Keratinocyte (primary cell): ENCODE data around the gene TMEM131. TPM values are rescaled to one million over a fixed set of nuclear protein-coding genes. Genes with fewer than 3 reads are reported as not detected.

ENCODE experiments used
- DNase-seq: peaks from one replicate; pipeline ENCODE4 v3.0.0-alpha.2; 2011; ENCODE audit warnings: low read depth, missing footprints, low spot score
- FAIRE-seq: peaks from 2 replicates; lab custom pipeline; 2011; peaks lifted over from hg19 to GRCh38; lab: Jason Lieb, UNC
- H2AFZ ChIP-seq: 2 replicates; pipeline ENCODE4 v1.6.0; 2012; ENCODE audit warnings: low read length, control low read depth, inconsistent platforms; ENCODE audit not compliant: control insufficient read depth
- H3K27ac ChIP-seq: 2 replicates; pipeline ENCODE4 v1.5.1; 2011; ENCODE audit warnings: low read length; ENCODE audit not compliant: control insufficient read depth, insufficient read depth
- H3K27me3 ChIP-seq: 3 replicates; pipeline ENCODE4 v1.6.0; 2011; ENCODE audit warnings: low read length; ENCODE audit not compliant: control insufficient read depth, insufficient read depth; ENCODE audit errors: extremely low read depth
- H3K36me3 ChIP-seq, 2 experiments: 2 replicates in 1 of 2; 3 replicates in 1 of 2; pipeline ENCODE4 v1.5.1; 2011; ENCODE audit warnings: low read length in 2 of 2, mild to moderate bottlenecking in 1 of 2; ENCODE audit not compliant: control insufficient read depth in 2 of 2, insufficient read depth in 2 of 2; ENCODE audit errors: extremely low read depth in 1 of 2
- H3K4me1 ChIP-seq: 3 replicates; pipeline ENCODE4 v1.5.1; 2011; ENCODE audit warnings: low read length; ENCODE audit not compliant: control insufficient read depth, insufficient read depth; ENCODE audit errors: extremely low read depth
- H3K4me2 ChIP-seq: 3 replicates; pipeline ENCODE4 v1.6.0; 2011; ENCODE audit warnings: low read depth, low read length; ENCODE audit not compliant: control insufficient read depth, insufficient read depth; ENCODE audit errors: extremely low read depth
- H3K4me3 ChIP-seq, 3 experiments: fragments of 200-600 bp in 1 of 3; sonication (generic) in 1 of 3; 2 replicates in 2 of 3; 3 replicates in 1 of 3; pipeline ENCODE4 v1.5.1; 2011 to 2016; ENCODE audit warnings: low read length in 3 of 3, mild to moderate bottlenecking in 3 of 3, control low read depth in 2 of 3, inconsistent platforms in 1 of 3, low read depth in 1 of 3, mixed read lengths in 1 of 3, mixed run types in 1 of 3, moderate library complexity in 1 of 3; ENCODE audit not compliant: control insufficient read depth in 2 of 3, insufficient read depth in 2 of 3; ENCODE audit errors: extremely low read depth in 1 of 3
- H3K79me2 ChIP-seq: 2 replicates; pipeline ENCODE4 v1.6.0; 2012; ENCODE audit warnings: low read length; ENCODE audit not compliant: control insufficient read depth, insufficient read depth
- H3K9ac ChIP-seq: 3 replicates; pipeline ENCODE4 v1.6.0; 2011; ENCODE audit warnings: low read length; ENCODE audit not compliant: control insufficient read depth, insufficient read depth; ENCODE audit errors: extremely low read depth
- H3K9me1 ChIP-seq: 3 replicates; pipeline ENCODE4 v1.6.0; 2011; ENCODE audit warnings: low read length; ENCODE audit not compliant: control insufficient read depth, insufficient read depth; ENCODE audit errors: extremely low read depth
- H3K9me3 ChIP-seq: 2 replicates; pipeline ENCODE4 v1.5.1; 2012; ENCODE audit warnings: low read depth, low read length; ENCODE audit not compliant: control insufficient read depth
- H4K20me1 ChIP-seq: 3 replicates; pipeline ENCODE4 v1.6.0; 2011; ENCODE audit warnings: low read length; ENCODE audit not compliant: control insufficient read depth, insufficient read depth; ENCODE audit errors: extremely low read depth
- CTCF ChIP-seq, 3 experiments: IDR thresholded peaks in 1 of 3; conservative IDR thresholded peaks in 1 of 3; optimal IDR thresholded peaks in 1 of 3; 2 replicates in 2 of 3; 3 replicates in 1 of 3; pipeline versions ENCODE3 to v1.5.1; 2011; ENCODE audit warnings: low read length in 3 of 3, mild to moderate bottlenecking in 3 of 3, moderate library complexity in 2 of 3, control low read depth in 1 of 3, inconsistent platforms in 1 of 3; ENCODE audit not compliant: insufficient read depth in 2 of 3; ENCODE audit errors: extremely low read depth in 1 of 3
- EZH2 ChIP-seq: IDR thresholded peaks from one replicate; pipeline ENCODE4 v1.6.1; 2012; ENCODE audit warnings: inconsistent platforms, mild to moderate bottlenecking, low read length, moderate library complexity
- dilution Hi-C: fragments of 300-500 bp; cut with MboI; formaldehyde crosslinking; loops from one replicate; pipeline ENCODE4 v1.7.0; 2020; ENCODE audit warnings: low sequenced_read_pairs; ENCODE audit not compliant: extremely low pct_ligation_motif_present
- polyA plus RNA-seq, 5 experiments: library from polyadenylated mRNA; depleted of rRNA in 3 of 5; stranded (reverse) in 3 of 5; stranded (forward) in 1 of 5; unstranded in 1 of 5; fragments of >200 nt; gene quantifications; 1 replicate in 1 of 5; 2 replicates in 3 of 5; 3 replicates in 1 of 5; pipeline versions ENCODE4 v1.2.1 to v1.2.3, GENCODE V29; 2011 to 2012; ENCODE audit warnings: missing spikeins in 2 of 5, low read depth in 1 of 5, low replicate concordance in 1 of 5

Gene TMEM131
- polyA plus RNA-seq, 1 donor (not counting 4 experiments of a cell fraction or from before 2014, with no cell fraction given): 25.5 TPM

- dilution Hi-C loops: no loop called here
- H3K9ac ChIP-seq: no peak overlapping the region
- H3K27me3 ChIP-seq: no peaks in the 10 kb centered on the region
- H3K36me3 ChIP-seq: no peaks in the 10 kb centered on the region
- peaks cover 8% of the 10 kb centered on the region for H3K4me1 ChIP-seq
- H3K79me2 ChIP-seq: peaks cover 76% of the 10 kb centered on the region
- no peak for TF ChIP-seq EZH2
- no peak for TF ChIP-seq CTCF (optimal IDR thresholded peaks at IDR 0.05 in 1 of 3, IDR thresholded peaks at IDR 0.05 in 1 of 3, conservative IDR thresholded peaks at IDR 0.05 in 1 of 3; ENCODE audit: extremely low read depth in 1 of 3, insufficient read depth in 2 of 3, low read length in 3 of 3)
- H3K9me3 ChIP-seq: no peaks in the 10 kb centered on the region
- DNase-seq: no peak
- H3K9me1 ChIP-seq: no peaks in the 10 kb centered on the region
- H3K27ac ChIP-seq: no peak overlapping the region
- H2AFZ ChIP-seq: no peak overlapping the region
- no peak for FAIRE-seq
- peaks cover 11% of the 10 kb centered on the region for H4K20me1 ChIP-seq
- H3K4me3 ChIP-seq: no peak overlapping the region
- H3K4me2 ChIP-seq: no peak overlapping the region
Measured at GRCh38 chr2:97936881-97937280, 58.9 kb downstream of the TMEM131 start.

GRCh38 chr2:97936199-97936598 lies 59.5 kb downstream of the TMEM131 start:
- Histone ChIP-seq H3K79me2 (peaks cover 78% of the 10 kb centered on the region), H3K27me3 (no peaks in the 10 kb centered on the region), H3K4me3 (no peak overlapping the region), H4K20me1 (peaks cover 11% of the 10 kb centered on the region), H3K4me1 (peaks cover 8% of the 10 kb centered on the region), H3K36me3 (no peaks in the 10 kb centered on the region), H3K27ac (no peak overlapping the region), H3K9ac (no peak overlapping the region), H3K9me1 (no peaks in the 10 kb centered on the region), H3K4me2 (no peak overlapping the region), H2AFZ (no peak overlapping the region), H3K9me3 (no peaks in the 10 kb centered on the region)
- FAIRE-seq: no peak
- TF ChIP-seq CTCF (optimal IDR thresholded peaks at IDR 0.05 in 1 of 3, IDR thresholded peaks at IDR 0.05 in 1 of 3, conservative IDR thresholded peaks at IDR 0.05 in 1 of 3; ENCODE audit: extremely low read depth in 1 of 3, insufficient read depth in 2 of 3, low read length in 3 of 3) (no peak), EZH2 (no peak)
- dilution Hi-C loops: no loop called here
- no peak for DNase-seq
